ENCODE results near the gene SYTL2.
"Not testable (repeated sequence)": the region's sequence is repeated elsewhere in the genome, so short reads cannot be mapped to it uniquely, and the experiment has no call there.

Gene SYTL2

GRCh38 chr11:85784480-85785265 lies 26.3 kb downstream of the SYTL2 start:
- no peak for TF ChIP-seq POU2F2 (IDR thresholded peaks at IDR 0.05; ENCODE audit: low read depth, low read length)
- TF ChIP-seq SPI1 (IDR thresholded peaks at IDR 0.05; ENCODE audit: low read depth, low read length), result no peak
- TF ChIP-seq POLR2AphosphoS5 (IDR thresholded peaks at IDR 0.05; ENCODE audit: low read depth, low read length), result no peak
- TF ChIP-seq PAX5 (IDR thresholded peaks at IDR 0.05; ENCODE audit: insufficient read depth, low read length, severe bottlenecking), result no peak
- TF ChIP-seq TAF1 (IDR thresholded peaks at IDR 0.05; ENCODE audit: low read depth, low read length), result no peak
- TF ChIP-seq POLR2A (IDR thresholded peaks at IDR 0.05; ENCODE audit: low read depth, low read length), result no peak
- FAIRE-seq (no peak), DNase-seq (ENCODE audit: insufficient read length, low spot score) (no peak)

- no peak for DNase-seq (ENCODE audit: insufficient read length, low spot score)
- no peak for FAIRE-seq
- TF ChIP-seq POLR2AphosphoS5 (IDR thresholded peaks at IDR 0.05; ENCODE audit: low read depth, low read length) (no peak), POU2F2 (IDR thresholded peaks at IDR 0.05; ENCODE audit: low read depth, low read length) (no peak), SPI1 (IDR thresholded peaks at IDR 0.05; ENCODE audit: low read depth, low read length) (no peak)
Observed at GRCh38 chr11:85783758-85784157, 27.2 kb downstream of the SYTL2 start.

DNA sequence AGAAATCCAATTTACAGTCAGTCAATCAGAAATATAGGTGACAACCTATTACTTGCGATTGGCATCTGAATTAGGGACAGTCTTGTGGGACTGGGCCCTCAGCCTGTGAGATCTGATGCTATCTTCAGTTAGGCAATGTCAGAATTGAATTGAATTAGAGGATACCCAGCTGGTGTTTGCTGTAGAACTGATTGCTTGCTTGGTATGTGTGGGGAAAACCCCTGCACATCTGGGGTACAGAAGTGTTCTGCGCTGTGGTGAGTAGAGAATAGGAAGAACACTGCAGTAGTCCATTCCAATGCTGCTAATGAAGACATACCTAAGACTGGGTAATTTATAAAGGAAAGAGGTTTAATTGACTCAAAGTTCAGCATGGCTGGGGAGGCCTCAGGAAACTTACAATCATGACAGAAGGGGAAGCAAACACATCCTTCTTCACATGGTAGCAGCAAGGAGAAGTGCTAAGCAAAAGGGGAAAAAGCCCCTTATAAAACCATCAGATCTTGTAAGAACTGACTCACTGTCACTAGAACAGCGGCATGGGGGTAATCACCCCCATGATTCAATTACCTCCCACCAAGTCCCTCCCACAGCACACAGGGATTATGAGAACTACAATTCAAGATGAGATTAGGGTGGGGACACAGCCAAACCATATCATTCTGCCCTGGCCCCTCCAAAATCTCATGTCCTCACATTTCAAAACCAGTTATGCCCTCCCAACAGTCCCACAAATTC lies 30.0 kb downstream of the SYTL2 start:
- DNase-seq (ENCODE audit: insufficient read length, low spot score); FAIRE-seq: not testable (repeated sequence)

DNA sequence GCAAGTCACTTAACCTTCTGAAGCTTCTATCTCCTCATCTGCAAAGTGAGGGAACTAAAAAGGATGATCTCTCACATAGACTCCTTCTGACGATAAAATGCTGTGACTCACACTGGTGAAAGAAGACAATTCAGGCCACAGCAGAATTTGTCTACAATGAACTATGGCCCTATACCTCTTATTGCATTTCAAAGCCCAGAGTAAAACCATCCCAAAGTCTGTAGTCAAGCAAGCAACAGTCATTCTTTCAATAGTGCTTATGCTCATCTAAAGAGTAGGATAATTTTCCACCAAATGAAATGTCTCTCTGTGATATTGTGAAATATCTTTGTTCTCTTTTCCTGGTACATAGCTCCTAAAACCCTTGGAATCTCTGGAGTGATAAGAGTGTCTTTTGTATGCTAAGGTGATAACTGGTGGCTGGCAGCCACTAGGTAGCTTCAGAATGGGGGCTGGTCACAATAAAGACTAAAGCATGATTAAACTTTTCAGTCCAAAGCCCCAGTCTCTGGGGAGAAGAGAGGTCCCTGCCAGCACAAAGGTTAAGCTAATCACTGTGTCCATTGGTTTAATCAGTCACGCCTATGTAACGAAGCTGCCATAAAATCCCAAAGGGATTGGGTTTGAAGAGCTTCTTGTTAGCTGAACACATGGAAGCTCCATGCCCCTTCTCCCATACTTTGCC lies 30.8 kb downstream of the SYTL2 start:
- no peak for TF ChIP-seq POLR2A (IDR thresholded peaks at IDR 0.05; ENCODE audit: low read depth, low read length)
- no peak for TF ChIP-seq PAX5 (IDR thresholded peaks at IDR 0.05; ENCODE audit: insufficient read depth, low read length, severe bottlenecking)
- no peak for TF ChIP-seq SPI1 (IDR thresholded peaks at IDR 0.05; ENCODE audit: low read depth, low read length)
- TF ChIP-seq TAF1 (IDR thresholded peaks at IDR 0.05; ENCODE audit: low read depth, low read length), result no peak
- no peak for TF ChIP-seq POU2F2 (IDR thresholded peaks at IDR 0.05; ENCODE audit: low read depth, low read length)
- TF ChIP-seq POLR2AphosphoS5 (IDR thresholded peaks at IDR 0.05; ENCODE audit: low read depth, low read length), result no peak
- DNase-seq (ENCODE audit: insufficient read length, low spot score) (no peak), FAIRE-seq (no peak)

DNA sequence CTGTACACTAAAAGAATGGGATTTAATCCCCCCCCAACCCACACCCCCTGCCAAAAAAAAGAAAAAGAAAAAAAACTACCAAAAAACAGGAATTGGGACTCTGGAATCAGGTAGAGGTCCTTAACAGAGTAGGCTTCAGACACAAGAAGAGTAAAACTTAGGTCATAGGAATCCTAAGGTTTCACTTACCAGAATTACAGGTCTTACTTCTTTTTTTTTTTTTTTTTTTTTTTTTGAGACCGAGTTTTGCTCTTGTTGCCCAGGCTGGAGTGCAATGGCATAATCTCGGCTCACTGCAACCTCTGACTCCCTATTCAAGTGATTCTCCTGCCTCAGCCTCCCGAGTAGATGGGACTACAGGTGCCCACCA lies 33.4 kb downstream of the SYTL2 start:
- DNase-seq (ENCODE audit: insufficient read length, low spot score); FAIRE-seq: not testable (repeated sequence)

GRCh38 chr11:85776951-85777602 lies 33.9 kb downstream of the SYTL2 start:
- no peak for FAIRE-seq
- DNase-seq (ENCODE audit: insufficient read length, low spot score), result no peak
- TF ChIP-seq TAF1 (IDR thresholded peaks at IDR 0.05; ENCODE audit: low read depth, low read length), result no peak
- TF ChIP-seq POU2F2 (IDR thresholded peaks at IDR 0.05; ENCODE audit: low read depth, low read length), result no peak

DNA sequence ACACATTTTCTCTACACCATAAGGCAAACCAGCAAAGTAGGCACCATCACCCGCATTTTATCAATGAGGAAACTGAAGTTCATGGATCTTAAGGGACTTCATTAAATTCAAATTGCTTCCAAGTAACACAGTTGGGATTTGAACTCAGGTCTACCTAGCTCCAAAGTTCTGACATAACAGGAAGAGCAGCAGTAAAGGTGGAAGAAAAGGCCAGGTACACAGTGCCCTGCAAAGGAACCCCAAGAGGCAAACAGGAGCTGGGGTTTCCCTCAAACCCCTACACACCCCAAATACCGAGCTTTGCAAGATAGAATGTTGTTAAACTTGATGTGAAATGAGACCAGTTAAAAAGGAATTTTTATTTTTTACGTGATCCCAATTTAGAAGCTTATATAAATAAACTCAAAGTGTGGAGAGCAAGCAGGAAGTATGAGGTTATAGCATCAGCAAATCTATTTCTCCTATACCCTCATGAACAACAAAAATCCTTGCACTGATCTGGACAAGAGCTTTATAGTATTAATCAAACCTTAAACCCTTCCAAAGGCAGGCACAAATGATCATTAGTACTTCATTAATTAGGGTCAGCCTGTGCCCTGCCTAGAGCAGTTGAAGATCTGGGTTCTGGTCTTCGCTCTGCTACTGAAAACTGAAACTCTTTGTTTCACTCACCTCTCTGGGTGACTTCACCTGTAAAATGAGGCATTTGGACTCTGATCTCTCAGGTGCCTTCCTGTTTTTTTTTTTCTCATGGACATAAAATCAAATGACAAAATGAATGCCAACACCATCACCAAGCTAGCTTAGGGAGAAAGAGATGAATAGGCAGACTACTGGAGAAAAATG lies 36.5 kb downstream of the SYTL2 start:
- TF ChIP-seq POLR2A (IDR thresholded peaks at IDR 0.05; ENCODE audit: low read depth, low read length), result no peak
- TF ChIP-seq PAX5 (IDR thresholded peaks at IDR 0.05; ENCODE audit: insufficient read depth, low read length, severe bottlenecking), result no peak
- no peak for TF ChIP-seq POU2F2 (IDR thresholded peaks at IDR 0.05; ENCODE audit: low read depth, low read length)
- TF ChIP-seq POLR2AphosphoS5 (IDR thresholded peaks at IDR 0.05; ENCODE audit: low read depth, low read length), result no peak
- TF ChIP-seq TAF1 (IDR thresholded peaks at IDR 0.05; ENCODE audit: low read depth, low read length), result no peak
- TF ChIP-seq SPI1 (IDR thresholded peaks at IDR 0.05; ENCODE audit: low read depth, low read length), result no peak
- no peak for FAIRE-seq
- DNase-seq (ENCODE audit: insufficient read length, low spot score), result no peak

GRCh38 chr11:85772695-85773094 lies 38.2 kb downstream of the SYTL2 start:
- FAIRE-seq, result no peak
- no peak for DNase-seq (ENCODE audit: insufficient read length, low spot score)
- TF ChIP-seq PAX5 (IDR thresholded peaks at IDR 0.05; ENCODE audit: insufficient read depth, low read length, severe bottlenecking) (no peak), POLR2AphosphoS5 (IDR thresholded peaks at IDR 0.05; ENCODE audit: low read depth, low read length) (no peak), POLR2A (IDR thresholded peaks at IDR 0.05; ENCODE audit: low read depth, low read length) (no peak), SPI1 (IDR thresholded peaks at IDR 0.05; ENCODE audit: low read depth, low read length) (no peak), TAF1 (IDR thresholded peaks at IDR 0.05; ENCODE audit: low read depth, low read length) (no peak), POU2F2 (IDR thresholded peaks at IDR 0.05; ENCODE audit: low read depth, low read length) (no peak)

DNA sequence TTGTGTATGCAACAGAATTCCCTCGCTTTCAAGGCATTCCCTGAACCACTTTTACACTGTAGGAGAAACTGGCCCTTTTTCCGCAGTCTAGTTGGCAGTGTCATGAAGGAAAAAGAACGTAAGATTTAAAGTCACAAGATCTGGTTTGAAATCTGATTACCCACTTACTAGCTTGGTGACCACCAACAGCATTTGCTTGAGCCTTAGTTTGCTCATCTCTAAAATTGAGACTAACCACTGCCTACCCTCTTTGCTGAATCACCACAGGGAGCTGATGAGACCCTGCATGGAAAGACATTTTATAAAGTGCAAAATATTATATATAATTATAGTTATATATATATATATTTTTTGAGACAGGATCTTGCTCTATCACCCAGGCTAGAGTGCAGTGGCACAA lies 39.4 kb downstream of the SYTL2 start:
- DNase-seq (ENCODE audit: insufficient read length, low spot score) (no peak), FAIRE-seq (no peak)
- TF ChIP-seq PAX5 (IDR thresholded peaks at IDR 0.05; ENCODE audit: insufficient read depth, low read length, severe bottlenecking), result no peak
- no peak for TF ChIP-seq POLR2AphosphoS5 (IDR thresholded peaks at IDR 0.05; ENCODE audit: low read depth, low read length)
- no peak for TF ChIP-seq SPI1 (IDR thresholded peaks at IDR 0.05; ENCODE audit: low read depth, low read length)
- no peak for TF ChIP-seq TAF1 (IDR thresholded peaks at IDR 0.05; ENCODE audit: low read depth, low read length)

All from GM12891 (cell line).